Body of pancreas (tissue), 4 donors: ENCODE measurements around the gene APBA2. TPM values are rescaled to one million over a fixed set of nuclear protein-coding genes. Genes with fewer than 3 reads are reported as not detected.

Experiments used
- ATAC-seq: fragments of 150-250 bp; one replicate; pipeline ENCODE4 v1.9.1; 2016
- DNase-seq, 4 donors: peaks; one replicate each; pipeline ENCODE4 v3.0.0-alpha.2; 2019
- H3K27ac ChIP-seq, 4 donors: fragments of 200-600 bp; sonication (generic); 1 replicate in 3 of 4; 2 replicates in 1 of 4; pipeline versions ENCODE4 v1.5.1 to v1.6.1; 2016 to 2019; ENCODE audit warnings: mild to moderate bottlenecking in 1 of 4, mixed read lengths in 1 of 4, moderate library complexity in 1 of 4
- H3K27me3 ChIP-seq, 2 donors: fragments of 200-600 bp; sonication (generic); one replicate each; pipeline ENCODE4 v1.6.0; 2016; ENCODE audit warnings: mild to moderate bottlenecking in 1 of 2
- H3K36me3 ChIP-seq, 2 donors: fragments of 200-600 bp; sonication (generic); replicated peaks in 1 of 2; 2 replicates each; pipeline ENCODE4 v1.5.1; 2016; ENCODE audit warnings: low read depth in 2 of 2; ENCODE audit not compliant: insufficient read depth in 1 of 2
- H3K4me1 ChIP-seq: fragments of 200-600 bp; sonication (generic); one replicate; pipeline ENCODE4 v1.6.0; 2016
- H3K4me3 ChIP-seq, 2 donors: fragments of 200-600 bp; sonication (generic); 1 replicate in 1 of 2; 2 replicates in 1 of 2; pipeline ENCODE4 v1.5.1; 2016 to 2019
- H3K9me3 ChIP-seq, 3 donors: fragments of 200-600 bp; sonication (generic); 1 replicate in 2 of 3; 2 replicates in 1 of 3; pipeline ENCODE4 v1.5.1; 2016
- POLR2A ChIP-seq, 3 donors: fragments of 450-650 bp; IDR thresholded peaks; one replicate each; pipeline ENCODE4 v1.6.1; 2016; ENCODE audit warnings: antibody characterized with exemption in 3 of 3, mild to moderate bottlenecking in 2 of 3
- WGBS, 2 donors: methylation state at CpG; one replicate each; pipeline ENCODE4 v1.1.5; 2017; 5-methylcytosine and 5-hydroxymethylcytosine counted together
- intact Hi-C: fragments of 100-400 bp; cut with DNase I; formaldehyde crosslinking; loops from one replicate; pipeline ENCODE4 v1.15.1; 2023
- total RNA-seq, 2 donors: library from RNA; depleted of rRNA; stranded (reverse); fragments of >200 nt; gene quantifications; one replicate each; pipeline ENCODE4 v1.1.0, GENCODE V29; 2016
- TF ChIP-seq, protein P1 (sequence below), 7 experiments: fragments of 450-650 bp in 4 of 7; fragments of 200-600 bp in 3 of 7; sonication (generic) in 3 of 7; IDR thresholded peaks; one replicate each; pipeline ENCODE4 v1.5.1; 2016 to 2019; ENCODE audit warnings: antibody characterized with exemption in 7 of 7

The APBA2 gene
- total RNA-seq, 2 donors from 2014 or later: 13.2 to 29.0 TPM

DNA sequence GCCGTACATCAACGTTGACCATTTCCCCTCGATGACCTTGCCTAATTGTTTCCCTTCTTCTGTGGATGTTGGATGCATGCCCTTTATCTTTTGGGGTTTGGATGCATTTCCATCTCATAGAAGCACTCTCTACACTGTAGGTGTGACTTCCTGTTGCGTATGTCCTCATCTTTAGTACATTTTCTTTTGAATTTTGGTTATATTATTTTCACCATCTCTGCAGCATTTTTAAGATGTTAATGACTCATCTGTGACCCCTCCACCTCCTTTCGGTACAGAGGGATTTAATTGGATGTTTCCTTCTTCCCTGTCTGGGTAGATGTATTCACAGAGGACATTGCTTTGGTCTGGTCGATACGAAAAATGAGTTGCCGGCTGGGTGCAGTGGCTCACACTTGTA, 172.1 kb downstream of the APBA2 start:
- Histone ChIP-seq H3K27me3 (no peaks in the 10 kb centered on the region), H3K4me3 (no peak overlapping the region), H3K4me1 (peaks cover 11% of the 10 kb centered on the region), H3K9me3 (no peaks in the 10 kb centered on the region), H3K36me3 (no peaks in the 10 kb centered on the region), H3K27ac (no peak overlapping the region)
- DNase-seq (no peak), ATAC-seq (no peak)
- intact Hi-C loops: no loop called here
- 89 to 93% methylated on average over 8 of the region's 8 CpGs for WGBS, 2 donors
- no peak for TF ChIP-seq POLR2A (IDR thresholded peaks at IDR 0.05)
- TF ChIP-seq, protein P1, sequence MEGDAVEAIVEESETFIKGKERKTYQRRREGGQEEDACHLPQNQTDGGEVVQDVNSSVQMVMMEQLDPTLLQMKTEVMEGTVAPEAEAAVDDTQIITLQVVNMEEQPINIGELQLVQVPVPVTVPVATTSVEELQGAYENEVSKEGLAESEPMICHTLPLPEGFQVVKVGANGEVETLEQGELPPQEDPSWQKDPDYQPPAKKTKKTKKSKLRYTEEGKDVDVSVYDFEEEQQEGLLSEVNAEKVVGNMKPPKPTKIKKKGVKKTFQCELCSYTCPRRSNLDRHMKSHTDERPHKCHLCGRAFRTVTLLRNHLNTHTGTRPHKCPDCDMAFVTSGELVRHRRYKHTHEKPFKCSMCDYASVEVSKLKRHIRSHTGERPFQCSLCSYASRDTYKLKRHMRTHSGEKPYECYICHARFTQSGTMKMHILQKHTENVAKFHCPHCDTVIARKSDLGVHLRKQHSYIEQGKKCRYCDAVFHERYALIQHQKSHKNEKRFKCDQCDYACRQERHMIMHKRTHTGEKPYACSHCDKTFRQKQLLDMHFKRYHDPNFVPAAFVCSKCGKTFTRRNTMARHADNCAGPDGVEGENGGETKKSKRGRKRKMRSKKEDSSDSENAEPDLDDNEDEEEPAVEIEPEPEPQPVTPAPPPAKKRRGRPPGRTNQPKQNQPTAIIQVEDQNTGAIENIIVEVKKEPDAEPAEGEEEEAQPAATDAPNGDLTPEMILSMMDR (IDR thresholded peaks at IDR 0.05): no peak

DNA sequence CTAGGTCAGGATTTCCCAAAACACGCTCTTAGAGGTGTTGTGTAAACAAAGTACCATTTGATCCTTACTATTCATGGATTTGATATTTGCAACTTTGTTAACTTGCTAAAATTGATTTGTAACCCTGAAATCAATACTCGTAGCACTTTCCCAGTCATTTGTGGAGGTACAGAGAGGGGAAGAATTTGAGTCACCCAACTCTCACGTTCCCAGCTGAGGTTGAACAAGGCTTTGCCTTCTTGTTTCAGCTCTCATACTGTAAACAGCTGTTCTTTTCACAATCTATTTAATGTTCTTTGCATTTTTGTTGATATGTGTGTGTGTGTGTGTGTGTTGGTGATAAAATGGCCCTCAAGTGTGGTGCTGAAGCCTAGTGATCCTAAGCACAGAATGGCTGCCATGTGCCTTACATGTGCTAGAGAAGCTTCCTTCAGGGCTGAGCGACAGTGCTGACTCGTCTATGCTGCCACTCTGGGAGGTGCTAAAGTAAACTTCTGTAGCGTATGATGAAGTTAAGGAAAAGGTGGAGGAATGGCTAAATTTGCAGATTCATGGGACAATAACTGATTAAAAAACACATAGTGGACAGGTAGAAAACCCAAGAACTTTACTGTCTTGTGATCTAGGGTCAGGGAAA, 173.2 kb downstream of the APBA2 start:
- no peaks in the 10 kb centered on the region for H3K36me3 ChIP-seq
- TF ChIP-seq, protein P1 (IDR thresholded peaks at IDR 0.05): no peak
- no peak for TF ChIP-seq POLR2A (IDR thresholded peaks at IDR 0.05)
- 71 to 78% methylated on average over 6 of the region's 6 CpGs for WGBS, 2 donors

DNA sequence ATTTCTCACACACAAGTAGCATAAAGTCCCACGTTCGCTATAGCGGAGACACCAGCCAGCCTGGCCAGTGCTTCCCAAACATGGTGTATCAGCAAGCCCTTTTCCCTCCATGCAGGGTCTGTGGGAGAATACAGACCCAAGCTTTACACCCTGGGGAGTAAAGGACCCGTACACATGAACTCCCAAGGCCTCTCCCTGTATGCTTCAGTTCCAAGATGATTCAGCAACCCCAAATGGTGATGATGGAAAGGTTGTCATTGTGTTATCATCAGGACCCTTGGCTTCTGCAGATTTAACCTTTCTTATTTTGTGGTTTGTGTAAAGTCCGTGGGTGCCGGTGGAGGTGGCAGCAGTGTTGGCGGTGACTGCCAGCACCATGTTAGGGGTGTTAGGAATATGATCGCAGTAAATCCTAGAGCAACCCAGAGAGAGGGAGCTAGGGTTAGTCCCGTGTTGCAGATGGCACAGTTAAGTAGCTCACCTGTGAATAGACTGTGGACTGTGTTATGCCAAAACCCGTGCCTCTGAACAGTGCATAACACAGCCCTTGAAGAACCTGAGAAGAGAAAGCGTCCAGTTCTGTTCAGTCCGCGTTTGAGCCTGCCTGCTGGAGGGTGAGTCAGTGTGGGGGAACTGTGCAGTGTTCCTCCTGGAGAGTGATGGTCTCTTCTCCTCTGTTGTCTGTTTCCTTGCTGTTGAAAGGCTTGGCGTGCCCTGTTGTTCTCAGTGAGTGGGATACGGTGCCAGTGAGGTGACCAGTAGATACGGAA, 174.3 kb downstream of the APBA2 start:
- Histone ChIP-seq H3K27me3 (no peaks in the 10 kb centered on the region), H3K27ac (no peak overlapping the region), H3K9me3 (no peaks in the 10 kb centered on the region), H3K4me3 (no peak overlapping the region), H3K4me1 (peaks cover 22% of the 10 kb centered on the region), H3K36me3 (no peaks in the 10 kb centered on the region)
- ATAC-seq (peak; percentile 4), DNase-seq (no peak)
- 77 to 79% methylated on average over 16 of the region's 16 CpGs for WGBS, 2 donors
- TF ChIP-seq, protein P1 (IDR thresholded peaks at IDR 0.05): no peak
- no peak for TF ChIP-seq POLR2A (IDR thresholded peaks at IDR 0.05)
- intact Hi-C loops: no loop called here

More for the DNA sequence above, 173.2 kb downstream of the APBA2 start:
- ATAC-seq (no peak), DNase-seq (no peak)
- Histone ChIP-seq H3K27ac (no peak overlapping the region), H3K4me1 (peaks cover 17% of the 10 kb centered on the region), H3K4me3 (no peak overlapping the region), H3K9me3 (no peaks in the 10 kb centered on the region), H3K27me3 (no peaks in the 10 kb centered on the region)
- intact Hi-C loops: no loop called here

DNA sequence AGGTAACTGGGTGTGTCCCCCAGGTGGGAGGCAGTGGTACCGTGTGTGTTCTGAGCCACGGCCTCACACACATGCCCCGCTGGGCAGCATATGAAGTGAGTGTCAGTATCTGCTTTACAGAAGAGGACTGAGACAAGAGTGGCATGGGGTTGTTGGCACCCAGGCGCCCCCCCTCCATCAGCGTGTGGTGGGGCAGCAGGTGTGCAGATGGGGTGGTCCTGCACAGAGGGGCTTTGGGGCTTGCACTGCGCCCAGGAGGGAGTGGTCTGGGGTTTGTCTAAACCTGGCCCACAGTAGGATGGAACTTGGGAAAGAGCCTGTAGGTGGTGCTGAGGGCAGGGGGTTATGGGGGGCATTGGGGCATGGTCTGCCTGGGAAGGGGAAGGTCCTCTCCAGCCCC, 176.0 kb downstream of the APBA2 start:
- Histone ChIP-seq H3K27me3 (no peaks in the 10 kb centered on the region), H3K27ac (no peak overlapping the region), H3K36me3 (no peaks in the 10 kb centered on the region), H3K4me1 (peaks cover 22% of the 10 kb centered on the region), H3K4me3 (no peak overlapping the region), H3K9me3 (no peaks in the 10 kb centered on the region)
- TF ChIP-seq, protein P1 (IDR thresholded peaks at IDR 0.05): no peak
- no peak for TF ChIP-seq POLR2A (IDR thresholded peaks at IDR 0.05)
- 87 to 95% methylated on average over 3 to 6 of the region's 6 CpGs for WGBS, 2 donors
- ATAC-seq (no peak), DNase-seq (no peak)
- intact Hi-C loops: no loop called here
